H9 (cell line): ENCODE results near the gene ABCA7. TPM values are rescaled to one million over a fixed set of nuclear protein-coding genes. Genes with fewer than 3 reads are reported as not detected.

Experiments used
- DNase-seq: peaks from one replicate; pipeline ENCODE4 v3.0.0-alpha.2; 2017
- H2AFZ ChIP-seq: one replicate; pipeline ENCODE4 v1.6.1; 2013; ENCODE audit warnings: mild to moderate bottlenecking, low read length, control low read depth, moderate library complexity
- H2AK5ac ChIP-seq: 2 replicates; pipeline ENCODE4 v1.6.1; 2013; ENCODE audit warnings: low read length, control low read depth, mixed read lengths; ENCODE audit not compliant: insufficient read length
- H2BK120ac ChIP-seq: one replicate; pipeline ENCODE4 v1.6.1; 2013; ENCODE audit warnings: low read depth, mild to moderate bottlenecking, low read length, control low read depth, inconsistent platforms; ENCODE audit not compliant: poor library complexity, severe bottlenecking
- H2BK12ac ChIP-seq: 2 replicates; pipeline ENCODE4 v1.6.1; 2013; ENCODE audit warnings: low read length, control low read depth, mixed read lengths, low read depth; ENCODE audit not compliant: insufficient read length
- H2BK15ac ChIP-seq: 2 replicates; pipeline ENCODE4 v1.6.1; 2013; ENCODE audit warnings: low read depth, low read length, control low read depth
- H2BK20ac ChIP-seq: one replicate; pipeline ENCODE4 v1.6.1; 2013; ENCODE audit warnings: low read depth, mild to moderate bottlenecking, low read length, control low read depth, inconsistent platforms; ENCODE audit not compliant: poor library complexity, severe bottlenecking
- H2BK5ac ChIP-seq: 2 replicates; pipeline ENCODE4 v1.6.1; 2013; ENCODE audit warnings: low read length, control low read depth, mixed read lengths; ENCODE audit not compliant: insufficient read length
- H3K14ac ChIP-seq: 2 replicates; pipeline ENCODE4 v1.6.1; 2013; ENCODE audit warnings: low read length, control low read depth; ENCODE audit not compliant: insufficient read depth
- H3K18ac ChIP-seq: 2 replicates; pipeline ENCODE4 v1.6.1; 2013; ENCODE audit warnings: low read depth, mild to moderate bottlenecking, mixed read lengths, low read length, control low read depth; ENCODE audit not compliant: insufficient read length
- H3K23ac ChIP-seq: 2 replicates; pipeline ENCODE4 v1.6.1; 2013; ENCODE audit warnings: low read length, control low read depth, mixed read lengths, low read depth; ENCODE audit not compliant: insufficient read length
- H3K23me2 ChIP-seq: 2 replicates; pipeline ENCODE4 v1.6.1; 2013; ENCODE audit warnings: low read depth, mild to moderate bottlenecking, mixed read lengths, low read length, control low read depth; ENCODE audit not compliant: insufficient read length, poor library complexity, severe bottlenecking
- H3K27ac ChIP-seq: 2 replicates; pipeline ENCODE4 v1.5.1; 2013; ENCODE audit warnings: low read length, control low read depth, mixed read lengths, low read depth; ENCODE audit not compliant: insufficient read length
- H3K27me3 ChIP-seq: 2 replicates; pipeline ENCODE4 v1.6.1; 2013; ENCODE audit warnings: low read length, control low read depth, inconsistent platforms; ENCODE audit not compliant: insufficient read depth
- H3K4ac ChIP-seq: 2 replicates; pipeline ENCODE4 v1.6.1; 2013; ENCODE audit warnings: low read depth, mild to moderate bottlenecking, control low read depth, inconsistent platforms, low read length, moderate library complexity
- H3K4me1 ChIP-seq: 2 replicates; pipeline ENCODE4 v1.6.1; 2013; ENCODE audit warnings: low read length, control low read depth, inconsistent platforms; ENCODE audit not compliant: insufficient read depth
- H3K4me2 ChIP-seq: 2 replicates; pipeline ENCODE4 v1.6.1; 2013; ENCODE audit warnings: low read length, control low read depth, mixed read lengths; ENCODE audit not compliant: insufficient read length, insufficient read depth
- H3K56ac ChIP-seq: 2 replicates; pipeline ENCODE4 v1.6.1; 2013; ENCODE audit warnings: low read depth, mild to moderate bottlenecking, mixed read lengths, low read length, control low read depth; ENCODE audit not compliant: insufficient read length
- H3K79me1 ChIP-seq: 2 replicates; pipeline ENCODE4 v1.6.1; 2013; ENCODE audit warnings: low read depth, mild to moderate bottlenecking, moderate library complexity, low read length, control low read depth, inconsistent platforms; ENCODE audit not compliant: insufficient read depth, poor library complexity, severe bottlenecking
- H3K79me2 ChIP-seq: 2 replicates; pipeline ENCODE4 v1.6.1; 2013; ENCODE audit warnings: low read length, control low read depth, inconsistent platforms; ENCODE audit not compliant: insufficient read depth
- H3K9ac ChIP-seq: 2 replicates; pipeline ENCODE4 v1.6.1; 2013; ENCODE audit warnings: low read length, control low read depth, mixed read lengths; ENCODE audit not compliant: insufficient read length; ENCODE audit errors: extremely low read depth
- H3K9me3 ChIP-seq: one replicate; pipeline ENCODE4 v1.6.1; 2013; ENCODE audit warnings: low read depth, low read length, inconsistent platforms; ENCODE audit not compliant: control insufficient read depth
- H3T11ph ChIP-seq: one replicate; pipeline ENCODE4 v1.6.1; 2013; ENCODE audit warnings: mild to moderate bottlenecking, low read length, control low read depth, inconsistent platforms
- H4K20me1 ChIP-seq: one replicate; pipeline ENCODE4 v1.6.1; 2013; ENCODE audit not compliant: control insufficient read depth, insufficient read length, insufficient read depth
- H4K5ac ChIP-seq: 2 replicates; pipeline ENCODE4 v1.6.1; 2013; ENCODE audit warnings: low read depth, mild to moderate bottlenecking, mixed read lengths, low read length, control low read depth; ENCODE audit not compliant: insufficient read length
- H4K8ac ChIP-seq: replicated peaks from 2 replicates; pipeline ENCODE4 v1.6.1; 2013; ENCODE audit warnings: low read length, control low read depth, mixed read lengths, low read depth; ENCODE audit not compliant: insufficient read length
- H4K91ac ChIP-seq: 2 replicates; pipeline ENCODE4 v1.6.1; 2013; ENCODE audit warnings: low read depth, mild to moderate bottlenecking, moderate library complexity, mixed read lengths, low read length, control low read depth; ENCODE audit not compliant: insufficient read length
- H3K27ac Mint-ChIP-seq, 3 experiments: 2 replicates in 2 of 3; 3 replicates in 1 of 3; pipeline ENCODE4 v1.8.0; 2020 to 2021; ENCODE audit warnings: mixed read lengths in 3 of 3, mild to moderate bottlenecking in 1 of 3, moderate library complexity in 1 of 3
- H3K27me3 Mint-ChIP-seq: 2 replicates; pipeline ENCODE4 v1.8.0; 2021; ENCODE audit warnings: low read depth, mild to moderate bottlenecking, moderate library complexity, mixed read lengths
- H3K36me3 Mint-ChIP-seq, 3 experiments: 2 replicates in 2 of 3; 3 replicates in 1 of 3; pipeline ENCODE4 v1.8.0; 2020 to 2021; ENCODE audit warnings: low read depth in 3 of 3, mixed read lengths in 3 of 3; ENCODE audit not compliant: insufficient read depth in 1 of 3
- H3K4me1 Mint-ChIP-seq, 2 experiments: 2 replicates each; pipeline ENCODE4 v1.8.0; 2020; ENCODE audit warnings: mixed read lengths in 2 of 2
- H3K4me3 Mint-ChIP-seq, 2 experiments: 2 replicates in 1 of 2; 3 replicates in 1 of 2; pipeline ENCODE4 v1.8.0; 2020 to 2021; ENCODE audit warnings: mild to moderate bottlenecking in 2 of 2, mixed read lengths in 2 of 2, moderate library complexity in 1 of 2
- H3K9me3 Mint-ChIP-seq, 2 experiments: 2 replicates in 1 of 2; 3 replicates in 1 of 2; pipeline ENCODE4 v1.8.0; 2020; ENCODE audit warnings: mild to moderate bottlenecking in 2 of 2, mixed read lengths in 2 of 2, moderate library complexity in 1 of 2
- CTCF ChIP-seq: fragments of 200-600 bp; sonication (generic); conservative IDR thresholded peaks from 3 replicates; pipeline ENCODE4 v1.8.0; 2021; ENCODE audit warnings: antibody characterized with exemption, mild to moderate bottlenecking
- WGBS: extraction: QIAGEN DNeasy Blood & Tissue Kit; methylation state at CpG from one replicate; pipeline ENCODE4 v1.1.7; 2013; ENCODE audit warnings: missing lambda C conversion rate, low lambda C conversion rate, mixed read lengths; ENCODE audit not compliant: insufficient read length; ENCODE audit errors: extremely low coverage; 5-methylcytosine and 5-hydroxymethylcytosine counted together
- total RNA-seq: library from RNA; stranded (reverse); gene quantifications from 2 replicates; pipeline ENCODE4 v1.2.1, GENCODE V29; 2021

The ABCA7 gene
- total RNA-seq, 1 experiment from 2014 or later, result 34.6 TPM

DNA sequence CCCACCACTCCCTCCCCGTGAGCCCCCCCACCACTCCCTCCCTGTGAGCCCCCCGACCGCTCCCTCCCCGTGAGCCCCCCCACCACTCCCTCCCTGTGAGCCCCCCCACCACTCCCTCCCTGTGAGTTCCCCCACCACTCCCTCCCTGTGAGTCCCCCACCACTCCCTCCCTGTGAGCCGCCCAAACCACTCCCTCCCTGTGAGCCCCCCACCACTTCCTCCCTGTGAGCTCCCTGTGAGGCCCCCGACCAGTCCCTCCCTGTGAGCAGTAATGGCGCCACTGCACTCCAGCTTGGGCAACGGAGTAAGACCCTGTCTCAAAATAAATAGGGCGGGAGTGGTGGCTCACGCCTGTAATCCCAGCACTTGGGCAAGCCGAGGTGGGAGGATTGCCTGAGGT lies 9.9 kb downstream of the ABCA7 start:
- H3K27me3 Mint-ChIP-seq, result no peaks in the 10 kb centered on the region
- TF ChIP-seq CTCF, result no peak
- H2AK5ac ChIP-seq, result no peak overlapping the region
- no peak overlapping the region for H4K5ac ChIP-seq
- no peak overlapping the region for H3K27ac ChIP-seq
- no peak overlapping the region for H3K18ac ChIP-seq
- no peak overlapping the region for H3K14ac ChIP-seq
- H3K9me3 Mint-ChIP-seq, result no peaks in the 10 kb centered on the region
- no peak overlapping the region for H2BK120ac ChIP-seq
- WGBS, result no CpG with 5 or more reads among the region's 11 CpGs
- H3K79me2 ChIP-seq, result no peaks in the 10 kb centered on the region
- H3K23ac ChIP-seq, result no peak overlapping the region
- no peaks in the 10 kb centered on the region for H3K27me3 ChIP-seq
- peaks cover 2 to 15% of the 10 kb centered on the region in 2 experiments; a peak in 3 of 4 replicates for H3K4me1 Mint-ChIP-seq
- H3K56ac ChIP-seq, result no peak overlapping the region
- no peak overlapping the region for H2BK20ac ChIP-seq
- H2AFZ ChIP-seq, result no peak overlapping the region
- H4K8ac ChIP-seq, result no peak overlapping the region
- H3K27ac Mint-ChIP-seq, result no peak overlapping the region
- no peak overlapping the region for H2BK12ac ChIP-seq
- H3K23me2 ChIP-seq, result no peaks in the 10 kb centered on the region
- H2BK15ac ChIP-seq, result no peak overlapping the region
- DNase-seq, result no peak
- H4K91ac ChIP-seq, result no peak overlapping the region
- H3K36me3 Mint-ChIP-seq, result peaks cover 0 to 4% (median 2%) of the 10 kb centered on the region in 3 experiments; a peak in 2 of 7 replicates
- H3K4me2 ChIP-seq, result no peak overlapping the region
- H3K4me3 Mint-ChIP-seq, result no peak overlapping the region
- H3K4ac ChIP-seq, result no peak overlapping the region
- no peaks in the 10 kb centered on the region for H3K79me1 ChIP-seq
- H3T11ph ChIP-seq, result no peak overlapping the region
- no peaks in the 10 kb centered on the region for H4K20me1 ChIP-seq
- H2BK5ac ChIP-seq, result no peak overlapping the region
- H3K9ac ChIP-seq, result no peak overlapping the region
- H3K9me3 ChIP-seq, result no peaks in the 10 kb centered on the region
- no peaks in the 10 kb centered on the region for H3K4me1 ChIP-seq
